ENCODE data around the gene SUMF2. TPM values are rescaled to one million over a fixed set of nuclear protein-coding genes. Genes with fewer than 3 reads are reported as not detected.

The SUMF2 gene
- total and polyA plus RNA-seq, 2 of the 13 experiments (the other 11 are each of a cell fraction or from before 2014, with no cell fraction given): 48.9 to 54.4 TPM

- TF ChIP-seq, protein P1, sequence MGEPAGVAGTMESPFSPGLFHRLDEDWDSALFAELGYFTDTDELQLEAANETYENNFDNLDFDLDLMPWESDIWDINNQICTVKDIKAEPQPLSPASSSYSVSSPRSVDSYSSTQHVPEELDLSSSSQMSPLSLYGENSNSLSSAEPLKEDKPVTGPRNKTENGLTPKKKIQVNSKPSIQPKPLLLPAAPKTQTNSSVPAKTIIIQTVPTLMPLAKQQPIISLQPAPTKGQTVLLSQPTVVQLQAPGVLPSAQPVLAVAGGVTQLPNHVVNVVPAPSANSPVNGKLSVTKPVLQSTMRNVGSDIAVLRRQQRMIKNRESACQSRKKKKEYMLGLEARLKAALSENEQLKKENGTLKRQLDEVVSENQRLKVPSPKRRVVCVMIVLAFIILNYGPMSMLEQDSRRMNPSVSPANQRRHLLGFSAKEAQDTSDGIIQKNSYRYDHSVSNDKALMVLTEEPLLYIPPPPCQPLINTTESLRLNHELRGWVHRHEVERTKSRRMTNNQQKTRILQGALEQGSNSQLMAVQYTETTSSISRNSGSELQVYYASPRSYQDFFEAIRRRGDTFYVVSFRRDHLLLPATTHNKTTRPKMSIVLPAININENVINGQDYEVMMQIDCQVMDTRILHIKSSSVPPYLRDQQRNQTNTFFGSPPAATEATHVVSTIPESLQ (CRISPR knock-in tag; conservative IDR thresholded peaks at IDR 0.05): no peak
- no peak for TF ChIP-seq PLRG1 (conservative IDR thresholded peaks at IDR 0.05)
- no peak for TF ChIP-seq ZNF260 (CRISPR knock-in tag; IDR thresholded peaks at IDR 0.05; ENCODE audit: borderline replicate concordance, low read depth)
- peak; percentile 58 for TF ChIP-seq ZNF768 (CRISPR knock-in tag; IDR thresholded peaks at IDR 0.05)
- TF ChIP-seq BRCA1 (CRISPR knock-in tag; IDR thresholded peaks at IDR 0.05): no peak
- TF ChIP-seq, protein P2, sequence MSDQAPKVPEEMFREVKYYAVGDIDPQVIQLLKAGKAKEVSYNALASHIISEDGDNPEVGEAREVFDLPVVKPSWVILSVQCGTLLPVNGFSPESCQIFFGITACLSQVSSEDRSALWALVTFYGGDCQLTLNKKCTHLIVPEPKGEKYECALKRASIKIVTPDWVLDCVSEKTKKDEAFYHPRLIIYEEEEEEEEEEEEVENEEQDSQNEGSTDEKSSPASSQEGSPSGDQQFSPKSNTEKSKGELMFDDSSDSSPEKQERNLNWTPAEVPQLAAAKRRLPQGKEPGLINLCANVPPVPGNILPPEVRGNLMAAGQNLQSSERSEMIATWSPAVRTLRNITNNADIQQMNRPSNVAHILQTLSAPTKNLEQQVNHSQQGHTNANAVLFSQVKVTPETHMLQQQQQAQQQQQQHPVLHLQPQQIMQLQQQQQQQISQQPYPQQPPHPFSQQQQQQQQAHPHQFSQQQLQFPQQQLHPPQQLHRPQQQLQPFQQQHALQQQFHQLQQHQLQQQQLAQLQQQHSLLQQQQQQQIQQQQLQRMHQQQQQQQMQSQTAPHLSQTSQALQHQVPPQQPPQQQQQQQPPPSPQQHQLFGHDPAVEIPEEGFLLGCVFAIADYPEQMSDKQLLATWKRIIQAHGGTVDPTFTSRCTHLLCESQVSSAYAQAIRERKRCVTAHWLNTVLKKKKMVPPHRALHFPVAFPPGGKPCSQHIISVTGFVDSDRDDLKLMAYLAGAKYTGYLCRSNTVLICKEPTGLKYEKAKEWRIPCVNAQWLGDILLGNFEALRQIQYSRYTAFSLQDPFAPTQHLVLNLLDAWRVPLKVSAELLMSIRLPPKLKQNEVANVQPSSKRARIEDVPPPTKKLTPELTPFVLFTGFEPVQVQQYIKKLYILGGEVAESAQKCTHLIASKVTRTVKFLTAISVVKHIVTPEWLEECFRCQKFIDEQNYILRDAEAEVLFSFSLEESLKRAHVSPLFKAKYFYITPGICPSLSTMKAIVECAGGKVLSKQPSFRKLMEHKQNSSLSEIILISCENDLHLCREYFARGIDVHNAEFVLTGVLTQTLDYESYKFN (CRISPR knock-in tag; conservative IDR thresholded peaks at IDR 0.05): peak; percentile 73
- TF ChIP-seq TRIM22 (IDR thresholded peaks at IDR 0.05): no peak
- TF ChIP-seq KLF6 (CRISPR knock-in tag; IDR thresholded peaks at IDR 0.05): peak; percentile 83; the same call in 1 of the 2 replicates
- peak; percentile 81; the same call in 1 of the 2 replicates for TF ChIP-seq RXRA (CRISPR knock-in tag; IDR thresholded peaks at IDR 0.05)
- TF ChIP-seq ZSCAN30 (CRISPR knock-in tag; IDR thresholded peaks at IDR 0.05): no peak
- peak; percentile 75; the same call in 1 of the 2 replicates for TF ChIP-seq ZNF451 (CRISPR knock-in tag; IDR thresholded peaks at IDR 0.05)
- peak; percentile 80 for TF ChIP-seq ZBTB14 (CRISPR knock-in tag; IDR thresholded peaks at IDR 0.05)
- no peak for TF ChIP-seq ZNF569 (CRISPR knock-in tag; IDR thresholded peaks at IDR 0.05; ENCODE audit: borderline replicate concordance)
- no peak for TF ChIP-seq HNRNPK (IDR thresholded peaks at IDR 0.05; ENCODE audit: low read depth, low read length, poor library complexity, severe bottlenecking)
- TF ChIP-seq AFF4 (CRISPR knock-in tag; IDR thresholded peaks at IDR 0.05): no peak; the same call in 1 of the 2 replicates
These were observed 12.5 kb upstream of the SUMF2 start, which contains the start of the genes CCT6A and PSPH (continued) for GRCh38 chr7:56051339-56052191.

Measured in HepG2 (cell line).